ENCODE data around the gene DOCK1.

DNA sequence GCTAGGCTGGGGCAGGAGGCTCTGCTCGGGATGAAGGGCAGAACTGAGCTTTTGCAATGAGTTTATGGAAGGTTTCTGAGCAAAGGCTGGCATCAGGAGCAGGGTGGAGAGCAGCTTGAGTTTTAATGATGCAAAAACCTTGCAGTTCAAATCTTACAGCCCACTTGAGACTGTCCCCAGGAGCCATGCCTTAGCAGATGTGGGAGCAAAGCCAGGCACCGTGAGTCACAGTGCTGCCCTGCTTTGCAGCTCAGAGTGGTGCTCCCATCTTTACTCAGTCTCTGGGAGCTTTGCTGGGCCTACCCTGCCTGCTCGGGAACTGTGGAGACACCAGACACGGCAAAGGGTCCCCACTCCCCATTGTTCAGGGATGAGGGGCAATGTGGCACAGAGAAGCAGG, 521.5 kb downstream of the DOCK1 start:
- TF ChIP-seq, protein P1, sequence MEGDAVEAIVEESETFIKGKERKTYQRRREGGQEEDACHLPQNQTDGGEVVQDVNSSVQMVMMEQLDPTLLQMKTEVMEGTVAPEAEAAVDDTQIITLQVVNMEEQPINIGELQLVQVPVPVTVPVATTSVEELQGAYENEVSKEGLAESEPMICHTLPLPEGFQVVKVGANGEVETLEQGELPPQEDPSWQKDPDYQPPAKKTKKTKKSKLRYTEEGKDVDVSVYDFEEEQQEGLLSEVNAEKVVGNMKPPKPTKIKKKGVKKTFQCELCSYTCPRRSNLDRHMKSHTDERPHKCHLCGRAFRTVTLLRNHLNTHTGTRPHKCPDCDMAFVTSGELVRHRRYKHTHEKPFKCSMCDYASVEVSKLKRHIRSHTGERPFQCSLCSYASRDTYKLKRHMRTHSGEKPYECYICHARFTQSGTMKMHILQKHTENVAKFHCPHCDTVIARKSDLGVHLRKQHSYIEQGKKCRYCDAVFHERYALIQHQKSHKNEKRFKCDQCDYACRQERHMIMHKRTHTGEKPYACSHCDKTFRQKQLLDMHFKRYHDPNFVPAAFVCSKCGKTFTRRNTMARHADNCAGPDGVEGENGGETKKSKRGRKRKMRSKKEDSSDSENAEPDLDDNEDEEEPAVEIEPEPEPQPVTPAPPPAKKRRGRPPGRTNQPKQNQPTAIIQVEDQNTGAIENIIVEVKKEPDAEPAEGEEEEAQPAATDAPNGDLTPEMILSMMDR (IDR thresholded peaks at IDR 0.05), result no peak
- no peak for TF ChIP-seq ZFX (IDR thresholded peaks at IDR 0.05; ENCODE audit: borderline replicate concordance)

Data from 22Rv1 (cell line).